Tibial nerve (tissue), 3 donors: ENCODE measurements around the gene HACE1.

Experiments
- CTCF ChIP-seq, 5 experiments: fragments of 200-600 bp in 3 of 5; fragments of 450-650 bp in 2 of 5; sonication (generic) in 3 of 5; IDR thresholded peaks; one replicate each; pipeline ENCODE4 v1.5.1; 2016 to 2019; ENCODE audit warnings: antibody characterized with exemption in 5 of 5, mild to moderate bottlenecking in 3 of 5, moderate library complexity in 2 of 5
- POLR2A ChIP-seq, 2 donors: fragments of 450-650 bp; IDR thresholded peaks; one replicate each; pipeline ENCODE4 v1.6.1; 2017; ENCODE audit warnings: antibody characterized with exemption in 2 of 2, mild to moderate bottlenecking in 2 of 2, moderate library complexity in 2 of 2

GRCh38 chr6:104688283-104688969 lies 171.3 kb downstream of the HACE1 start:
- TF ChIP-seq CTCF (IDR thresholded peaks at IDR 0.05) (no peak), POLR2A (IDR thresholded peaks at IDR 0.05) (no peak)
